ENCODE results near the gene LRP6. TPM values are rescaled to one million over a fixed set of nuclear protein-coding genes. Genes with fewer than 3 reads are reported as not detected.
"Not testable (repeated sequence)": the region's sequence is repeated elsewhere in the genome, so short reads cannot be mapped to it uniquely, and the experiment has no call there.

The LRP6 gene
- total RNA-seq, 1 donor from 2014 or later: 1.4 TPM

DNA sequence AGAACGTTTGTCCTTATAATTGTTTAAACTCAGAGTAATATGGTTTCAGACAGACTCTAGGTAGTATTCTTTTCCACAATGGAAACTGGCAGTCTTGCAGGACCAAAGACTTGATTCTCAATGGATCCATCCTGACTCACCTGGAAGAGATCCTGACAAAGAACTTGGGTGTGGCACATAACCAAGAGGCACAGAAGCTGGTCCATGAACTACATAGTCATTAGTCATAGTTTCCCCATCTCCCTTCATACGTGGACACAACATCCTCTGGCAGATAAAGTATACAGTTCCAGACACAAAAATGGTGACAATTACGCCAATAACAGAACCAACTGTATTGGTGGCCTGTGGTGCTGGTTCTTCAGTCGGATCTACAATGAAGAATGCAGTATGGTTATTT lies 140.3 kb downstream of the LRP6 start:
- Mint-ChIP-seq H3K4me3 (no peak overlapping the region), H3K4me1 (no peaks in the 10 kb centered on the region), H3K9me3 (no peaks in the 10 kb centered on the region), H3K27me3 (no peaks in the 10 kb centered on the region), H3K36me3 (ENCODE audit: low read depth) (no peaks in the 10 kb centered on the region), H3K27ac (no peak overlapping the region)
- ChIA-PET CTCF (no interaction called here), POLR2A (no interaction called here)
- no peak for DNase-seq
- intact Hi-C loops (cut with micrococcal nuclease): no loop called here
- TF ChIP-seq, protein P1, sequence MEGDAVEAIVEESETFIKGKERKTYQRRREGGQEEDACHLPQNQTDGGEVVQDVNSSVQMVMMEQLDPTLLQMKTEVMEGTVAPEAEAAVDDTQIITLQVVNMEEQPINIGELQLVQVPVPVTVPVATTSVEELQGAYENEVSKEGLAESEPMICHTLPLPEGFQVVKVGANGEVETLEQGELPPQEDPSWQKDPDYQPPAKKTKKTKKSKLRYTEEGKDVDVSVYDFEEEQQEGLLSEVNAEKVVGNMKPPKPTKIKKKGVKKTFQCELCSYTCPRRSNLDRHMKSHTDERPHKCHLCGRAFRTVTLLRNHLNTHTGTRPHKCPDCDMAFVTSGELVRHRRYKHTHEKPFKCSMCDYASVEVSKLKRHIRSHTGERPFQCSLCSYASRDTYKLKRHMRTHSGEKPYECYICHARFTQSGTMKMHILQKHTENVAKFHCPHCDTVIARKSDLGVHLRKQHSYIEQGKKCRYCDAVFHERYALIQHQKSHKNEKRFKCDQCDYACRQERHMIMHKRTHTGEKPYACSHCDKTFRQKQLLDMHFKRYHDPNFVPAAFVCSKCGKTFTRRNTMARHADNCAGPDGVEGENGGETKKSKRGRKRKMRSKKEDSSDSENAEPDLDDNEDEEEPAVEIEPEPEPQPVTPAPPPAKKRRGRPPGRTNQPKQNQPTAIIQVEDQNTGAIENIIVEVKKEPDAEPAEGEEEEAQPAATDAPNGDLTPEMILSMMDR (IDR thresholded peaks at IDR 0.05): no peak
- ATAC-seq (ENCODE audit: low read depth): no peak

DNA sequence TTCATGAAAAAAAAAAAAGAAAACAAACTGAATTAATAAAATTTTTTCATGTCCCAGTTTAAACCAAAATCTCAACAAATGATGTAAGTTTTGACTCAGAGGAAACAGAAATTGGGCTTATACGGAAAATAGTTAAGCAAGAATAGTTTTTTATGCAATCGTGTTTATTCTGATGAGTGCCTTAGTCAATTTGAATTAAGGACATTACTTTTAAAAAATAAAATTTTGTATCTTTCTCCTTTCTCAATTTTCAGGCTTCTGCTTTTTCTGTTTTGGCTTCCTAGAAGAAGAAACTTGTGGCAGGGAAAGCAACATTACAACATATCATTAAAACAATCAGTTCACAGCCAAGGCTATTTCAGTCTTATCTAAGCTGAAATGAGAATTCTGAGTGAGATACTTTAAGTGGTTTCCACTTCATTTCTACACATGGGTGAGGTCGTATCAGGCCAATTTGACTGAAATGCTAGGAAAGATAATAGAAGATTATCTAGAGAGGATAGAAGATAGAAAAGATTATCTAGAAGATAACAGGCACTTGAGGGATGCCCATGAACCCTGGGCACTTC lies 143.7 kb downstream of the LRP6 start:
- CTCF ChIA-PET: no interaction called here
- Mint-ChIP-seq H3K36me3 (ENCODE audit: low read depth) (no peaks in the 10 kb centered on the region), H3K4me1 (no peaks in the 10 kb centered on the region), H3K27me3 (no peaks in the 10 kb centered on the region), H3K27ac (no peak overlapping the region), H3K9me3 (no peaks in the 10 kb centered on the region), H3K4me3 (no peak overlapping the region)
- TF ChIP-seq, protein P1 (IDR thresholded peaks at IDR 0.05): no peak
- POLR2A ChIA-PET: no interaction called here
- DNase-seq (no peak), ATAC-seq (ENCODE audit: low read depth) (no peak)
- intact Hi-C loops (cut with micrococcal nuclease): no loop called here

DNA sequence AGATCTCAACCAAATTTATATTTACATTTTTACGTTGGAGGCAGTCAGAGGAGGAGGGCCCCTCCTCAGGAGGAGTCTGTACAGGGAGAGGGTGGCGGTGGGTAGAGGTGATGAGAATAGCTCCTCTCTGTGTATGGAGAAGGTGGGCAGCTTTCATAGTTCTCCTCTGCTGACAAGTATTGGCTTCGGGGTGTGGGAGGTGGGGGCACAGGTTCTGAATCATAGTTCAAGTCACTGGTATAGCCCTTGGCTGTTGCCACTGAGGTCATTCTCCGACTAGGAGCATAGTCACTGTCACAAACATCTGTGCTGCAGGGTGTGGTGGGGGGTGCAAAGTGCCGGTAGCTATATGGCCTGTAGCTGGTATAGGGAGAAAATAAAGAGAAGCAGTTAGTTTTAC lies 145.8 kb downstream of the LRP6 start:
- ATAC-seq (ENCODE audit: low read depth) (no peak), DNase-seq (no peak)
- Mint-ChIP-seq H3K4me3 (no peak overlapping the region), H3K27me3 (peaks cover 2% of the 10 kb centered on the region), H3K4me1 (no peaks in the 10 kb centered on the region), H3K36me3 (ENCODE audit: low read depth) (no peaks in the 10 kb centered on the region), H3K9me3 (no peaks in the 10 kb centered on the region), H3K27ac (no peak overlapping the region)
- POLR2A ChIA-PET: no interaction called here
- CTCF ChIA-PET: no interaction called here
- TF ChIP-seq, protein P1 (IDR thresholded peaks at IDR 0.05): no peak
- intact Hi-C loops (cut with micrococcal nuclease): no loop called here

DNA sequence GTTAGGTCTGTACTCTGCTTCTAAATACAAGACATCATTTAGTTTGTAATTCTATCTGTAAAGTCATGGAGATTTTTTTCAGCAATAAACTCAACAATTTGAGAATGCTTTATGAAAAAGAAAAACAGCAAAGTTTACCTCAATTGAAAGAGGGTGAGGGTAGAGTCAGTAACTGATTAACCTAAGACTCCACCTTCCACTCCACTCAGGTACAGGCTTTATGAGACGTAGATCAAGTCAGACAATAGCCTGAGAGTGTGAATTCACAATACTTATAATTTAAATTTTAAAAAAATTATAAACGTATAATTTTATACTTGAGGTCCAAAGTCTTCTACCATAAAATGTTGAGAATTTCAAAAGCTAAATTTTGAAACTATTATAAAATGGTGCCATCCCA lies 150.2 kb downstream of the LRP6 start:
- H3K27me3 Mint-ChIP-seq: peaks cover 2% of the 10 kb centered on the region
- no peaks in the 10 kb centered on the region for H3K9me3 Mint-ChIP-seq
- no peak overlapping the region for H3K4me3 Mint-ChIP-seq
- intact Hi-C loops (cut with micrococcal nuclease): no loop called here
- no peaks in the 10 kb centered on the region for H3K4me1 Mint-ChIP-seq
- TF ChIP-seq, protein P1 (IDR thresholded peaks at IDR 0.05): no peak
- ChIA-PET POLR2A (no interaction called here), CTCF (no interaction called here)
- H3K36me3 Mint-ChIP-seq (ENCODE audit: low read depth): no peaks in the 10 kb centered on the region
- no peak overlapping the region for H3K27ac Mint-ChIP-seq
- no peak for DNase-seq
- no peak for ATAC-seq (ENCODE audit: low read depth)

- POLR2A ChIA-PET: no interaction called here
- H3K4me3 Mint-ChIP-seq: no peak overlapping the region
- ATAC-seq (ENCODE audit: low read depth) (no peak), DNase-seq (no peak)
- H3K36me3 Mint-ChIP-seq (ENCODE audit: low read depth): no peaks in the 10 kb centered on the region
- CTCF ChIA-PET: no interaction called here
- no peaks in the 10 kb centered on the region for H3K9me3 Mint-ChIP-seq
- H3K27me3 Mint-ChIP-seq: peaks cover 2% of the 10 kb centered on the region
- TF ChIP-seq, protein P1 (IDR thresholded peaks at IDR 0.05): no peak
- intact Hi-C loops (cut with micrococcal nuclease): no loop called here
- no peaks in the 10 kb centered on the region for H3K4me1 Mint-ChIP-seq
- no peak overlapping the region for H3K27ac Mint-ChIP-seq
Observed at GRCh38 chr12:12115514-12115913, 151.3 kb downstream of the LRP6 start.

DNA sequence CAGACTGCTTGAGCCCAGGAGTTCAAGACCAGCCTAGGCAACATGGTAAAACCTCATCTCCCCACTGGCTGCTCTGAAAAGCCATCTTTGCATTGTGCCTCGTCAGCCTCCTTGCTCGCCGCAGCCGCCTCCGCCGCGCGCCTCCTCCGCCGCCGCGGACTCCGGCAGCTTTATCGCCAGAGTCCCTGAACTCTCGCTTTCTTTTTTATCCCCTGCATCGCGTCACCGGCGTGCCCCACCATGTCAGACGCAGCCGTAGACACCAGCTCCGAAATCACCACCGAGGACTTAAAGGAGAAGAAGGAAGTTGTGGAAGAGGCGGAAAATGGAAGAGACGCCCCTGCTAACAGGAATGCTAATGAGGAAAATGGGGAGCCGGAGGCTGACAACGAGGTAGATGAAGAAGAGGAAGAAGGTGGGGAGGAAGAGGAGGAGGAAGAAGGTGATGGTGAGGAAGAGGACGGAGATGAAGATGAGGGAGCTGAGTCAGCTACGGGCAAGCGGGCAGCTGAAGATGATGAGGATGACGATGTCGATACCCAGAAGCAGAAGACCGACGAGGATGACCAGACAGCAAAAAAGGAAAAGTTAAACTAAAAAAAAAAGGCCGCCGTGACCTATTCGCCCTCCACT lies 155.8 kb downstream of the LRP6 start:
- CTCF ChIA-PET, H3K27ac Mint-ChIP-seq: not testable (repeated sequence)

More for the DNA sequence above, 155.8 kb downstream of the LRP6 start:
- H3K36me3 Mint-ChIP-seq (ENCODE audit: low read depth); H3K27me3 Mint-ChIP-seq; intact Hi-C loops (cut with micrococcal nuclease); POLR2A ChIA-PET; DNase-seq; ATAC-seq (ENCODE audit: low read depth); H3K4me1 Mint-ChIP-seq: not testable (repeated sequence)
- peaks cover 18% of the 10 kb centered on the region for H3K9me3 Mint-ChIP-seq
- H3K4me3 Mint-ChIP-seq: peak overlapping the region; percentile 64

All from activated B cell treated with CpG ODN at 0.5 μM for 24 hours (primary cell).